A673 (cell line): Measurements from ENCODE around the gene VTI1A. TPM values are rescaled to one million over a fixed set of nuclear protein-coding genes. Genes with fewer than 3 reads are reported as not detected.

Experiments
- BruUV-seq: library from RNA; stranded (reverse); fragments of 400-500 nt; replicated peaks from 2 replicates; lab custom pipeline; 2021; lab: Mats Ljungman, UMichigan
- CTCF ChIA-PET: fragments of 300-600 bp; sonication (Branson Sonifier 250); formaldehyde crosslinking; loops from one replicate; lab custom pipeline; 2022; ENCODE audit warnings: antibody characterized with exemption; lab: Charles Lee
- POLR2A ChIA-PET: fragments of 300-600 bp; sonication (Branson Sonifier 250); formaldehyde crosslinking; loops from one replicate; lab custom pipeline; 2022; ENCODE audit warnings: antibody characterized with exemption; ENCODE audit not compliant: low non-redundant PET; lab: Charles Lee
- DNase-seq: peaks from one replicate; pipeline ENCODE4 v3.0.0-alpha.2; 2015; ENCODE audit warnings: low spot score
- H3K27ac ChIP-seq: fragments of 200-600 bp; sonication (generic); 2 replicates; pipeline ENCODE4 v1.5.1; 2016; ENCODE audit warnings: mixed run types, low read depth, mild to moderate bottlenecking, mixed read lengths, antibody characterized with exemption, low read length; ENCODE audit not compliant: poor library complexity, severe bottlenecking
- H3K27me3 ChIP-seq: fragments of 200-600 bp; sonication (generic); replicated peaks from 2 replicates; pipeline ENCODE4 v1.6.1; 2017; ENCODE audit warnings: mixed run types, low read depth, mild to moderate bottlenecking, mixed read lengths, antibody characterized with exemption, low read length; ENCODE audit not compliant: insufficient read depth, poor library complexity
- H3K36me3 ChIP-seq: fragments of 200-600 bp; sonication (generic); 2 replicates; pipeline ENCODE4 v1.6.1; 2016; ENCODE audit warnings: mixed run types, mild to moderate bottlenecking, mixed read lengths, antibody characterized with exemption, low read length; ENCODE audit not compliant: insufficient read depth, poor library complexity, severe bottlenecking
- H3K4me1 ChIP-seq: fragments of 200-600 bp; sonication (generic); 2 replicates; pipeline ENCODE4 v1.6.1; 2017; ENCODE audit warnings: mixed run types, mild to moderate bottlenecking, mixed read lengths, antibody characterized with exemption, low read length; ENCODE audit not compliant: insufficient read depth, poor library complexity, severe bottlenecking
- H3K4me3 ChIP-seq: fragments of 200-600 bp; sonication (generic); 2 replicates; pipeline ENCODE4 v1.5.1; 2016; ENCODE audit warnings: low read depth, mixed run types, mild to moderate bottlenecking, mixed read lengths, low read length; ENCODE audit not compliant: poor library complexity, severe bottlenecking
- H3K9me3 ChIP-seq: fragments of 200-600 bp; sonication (generic); 2 replicates; pipeline ENCODE4 v1.6.1; 2016; ENCODE audit warnings: mixed run types, low read depth, mild to moderate bottlenecking, mixed read lengths, antibody characterized with exemption, low read length; ENCODE audit not compliant: poor library complexity, severe bottlenecking
- CTCF ChIP-seq: fragments of 300-800, 200-600 bp; sonication (generic); conservative IDR thresholded peaks from 2 replicates; pipeline ENCODE4 v1.5.1; 2017; ENCODE audit warnings: low read depth, mild to moderate bottlenecking, antibody characterized with exemption, low read length, moderate library complexity, mixed read lengths
- EZH2 ChIP-seq: fragments of 200-600 bp; sonication (generic); IDR thresholded peaks from 2 replicates; pipeline ENCODE4 v1.6.1; 2017; ENCODE audit warnings: borderline replicate concordance, low read depth, mild to moderate bottlenecking, mixed read lengths, antibody characterized with exemption, low read length; ENCODE audit not compliant: poor library complexity, severe bottlenecking
- intact Hi-C: fragments of 100-400 bp; cut with micrococcal nuclease; formaldehyde crosslinking; loops from one replicate; pipeline ENCODE4 v1.10.0; 2022; ENCODE audit not compliant: unreplicated experiment
- total RNA-seq: library from RNA; stranded (reverse); gene quantifications from 2 replicates; pipeline ENCODE4 v1.2.3, GENCODE V29; 2021

VTI1A gene
- total RNA-seq, 1 experiment from 2014 or later = 38.7 TPM

GRCh38 chr10:112698133-112698817 lies 251.3 kb downstream of the VTI1A start:
- H3K36me3 ChIP-seq = no peaks in the 10 kb centered on the region
- no peaks in the 10 kb centered on the region for H3K9me3 ChIP-seq
- no peak overlapping the region for H3K27ac ChIP-seq
- POLR2A ChIA-PET = no interaction called here
- no peaks in the 10 kb centered on the region for H3K4me1 ChIP-seq
- H3K27me3 ChIP-seq = no peaks in the 10 kb centered on the region
- no peak for DNase-seq
- CTCF ChIA-PET = no interaction called here
- no TSS peak for BruUV-seq
- intact Hi-C loops = no loop called here
- TF ChIP-seq EZH2 = no peak
- no peak for TF ChIP-seq CTCF
- H3K4me3 ChIP-seq = no peak overlapping the region

GRCh38 chr10:112698818-112699164 lies 251.8 kb downstream of the VTI1A start:
- CTCF ChIA-PET = no interaction called here

GRCh38 chr10:112700215-112700671 lies 253.2 kb downstream of the VTI1A start:
- ChIA-PET POLR2A (no interaction called here), CTCF (no interaction called here)
- no TSS peak for BruUV-seq

More at GRCh38 chr10:112698818-112699164, 251.8 kb downstream of the VTI1A start:
- H3K36me3 ChIP-seq = no peaks in the 10 kb centered on the region
- POLR2A ChIA-PET = no interaction called here
- H3K9me3 ChIP-seq = no peaks in the 10 kb centered on the region
- intact Hi-C loops = no loop called here
- H3K4me3 ChIP-seq = no peak overlapping the region
- H3K27me3 ChIP-seq = no peaks in the 10 kb centered on the region
- no peak overlapping the region for H3K27ac ChIP-seq
- TF ChIP-seq EZH2 = no peak
- no peak for TF ChIP-seq CTCF
- BruUV-seq = no TSS peak
- no peaks in the 10 kb centered on the region for H3K4me1 ChIP-seq
- DNase-seq = no peak

More at GRCh38 chr10:112700215-112700671, 253.2 kb downstream of the VTI1A start:
- Histone ChIP-seq H3K27me3 (no peaks in the 10 kb centered on the region), H3K27ac (no peak overlapping the region), H3K4me1 (no peaks in the 10 kb centered on the region), H3K9me3 (no peaks in the 10 kb centered on the region), H3K36me3 (no peaks in the 10 kb centered on the region), H3K4me3 (no peak overlapping the region)
- TF ChIP-seq CTCF (no peak), EZH2 (no peak)
- DNase-seq = no peak
- intact Hi-C loops = no loop called here
